A549 (cell line): ENCODE data around the gene IL18BP. TPM values are rescaled to one million over a fixed set of nuclear protein-coding genes. Genes with fewer than 3 reads are reported as not detected.

Experiments used
- ATAC-seq, 2 experiments: fragments of 200-7000 bp in 1 of 2; fragments of >200 bp in 1 of 2; cut with Nextera tagmentation in 1 of 2; cut with Tn5 transposase in 1 of 2; 3 replicates each; pipeline versions ENCODE4 v1.8.0 to v1.9.1; 2018 to 2020; ENCODE audit warnings: mild to moderate bottlenecking in 1 of 2, moderate library complexity in 1 of 2
- CTCF ChIA-PET: fragments of 300-600 bp; sonication (Branson Sonifier 250); formaldehyde crosslinking; extraction: SDS; loops from one replicate; lab custom pipeline; 2021; ENCODE audit warnings: antibody characterized with exemption, inconsistent platforms; lab: Yijun Ruan, JAX
- POLR2A ChIA-PET: fragments of 350-600 bp; formaldehyde crosslinking; extraction: SDS; loops from one replicate; lab custom pipeline; 2021; ENCODE audit warnings: antibody characterized with exemption, inconsistent platforms; lab: Yijun Ruan, JAX
- DNase-seq, 2 experiments: peaks; one replicate each; pipeline versions ENCODE4 v3.0.0 to v3.0.0-alpha.2; 2011 to 2016; ENCODE audit warnings: low read depth in 1 of 2, low spot score in 1 of 2
- FAIRE-seq: peaks from 2 replicates; lab custom pipeline; 2011; peaks lifted over from hg19 to GRCh38; lab: Jason Lieb, UNC
- H3K27ac ChIP-seq, 2 experiments: fragments of >200 bp; sonication (Bioruptor Twin); formaldehyde crosslinking; 3 replicates each; pipeline ENCODE4 v1.5.1; 2016 to 2017
- H3K4me1 ChIP-seq: fragments of >200 bp; sonication (Bioruptor Twin); formaldehyde crosslinking; 3 replicates; pipeline ENCODE4 v1.6.1; 2016
- H3K4me2 ChIP-seq: fragments of >200 bp; sonication (Bioruptor Twin); formaldehyde crosslinking; 3 replicates; pipeline ENCODE4 v1.6.1; 2016
- H3K4me3 ChIP-seq: fragments of >200 bp; sonication (Bioruptor Twin); formaldehyde crosslinking; 3 replicates; pipeline ENCODE4 v1.5.1; 2016
- H3K9me3 ChIP-seq: fragments of >200 bp; sonication (Bioruptor Twin); formaldehyde crosslinking; 3 replicates; pipeline ENCODE4 v1.6.1; 2016
- CEBPB ChIP-seq, 2 experiments: fragments of >200 bp in 1 of 2; sonication (Bioruptor Twin) in 1 of 2; formaldehyde crosslinking in 1 of 2; IDR thresholded peaks; 2 replicates each; pipeline ENCODE4 v1.6.1; 2012 to 2016
- CHD4 ChIP-seq: fragments of 200-600 bp; sonication (generic); IDR thresholded peaks from 2 replicates; pipeline ENCODE4 v1.6.1; 2016; ENCODE audit warnings: antibody characterized with exemption, mild to moderate bottlenecking, borderline replicate concordance
- E2F6 ChIP-seq: IDR thresholded peaks from 2 replicates; pipeline ENCODE4 v1.6.1; 2012; ENCODE audit warnings: low read depth, borderline replicate concordance
- JUN ChIP-seq, 2 experiments: fragments of >200 bp; sonication (Bioruptor Twin); formaldehyde crosslinking; IDR thresholded peaks; 2 replicates in 1 of 2; 3 replicates in 1 of 2; pipeline ENCODE4 v1.6.1; 2016 to 2017
- MAFK ChIP-seq: fragments of 450-650 bp; IDR thresholded peaks from 2 replicates; pipeline ENCODE4 v1.6.1; 2014; ENCODE audit not compliant: partially characterized antibody
- MAZ ChIP-seq: fragments of 150-350 bp; IDR thresholded peaks from 2 replicates; pipeline ENCODE4 v1.6.1; 2014; ENCODE audit warnings: antibody characterized with exemption, low read depth, low read length, borderline replicate concordance
- PHF8 ChIP-seq: fragments of 200-600 bp; sonication (generic); IDR thresholded peaks from 2 replicates; pipeline ENCODE4 v1.6.1; 2016; ENCODE audit warnings: low read depth, mild to moderate bottlenecking, antibody characterized with exemption, moderate library complexity, borderline replicate concordance
- POLR2A ChIP-seq: IDR thresholded peaks from 2 replicates; pipeline ENCODE4 v1.6.1; 2012; ENCODE audit warnings: mild to moderate bottlenecking, low read length
- RCOR1 ChIP-seq: fragments of 150-350 bp; IDR thresholded peaks from 2 replicates; pipeline ENCODE4 v1.6.1; 2014; ENCODE audit warnings: antibody characterized with exemption, low read length, low read depth
- REST ChIP-seq: fragments of 200-600 bp; sonication (generic); IDR thresholded peaks from 2 replicates; pipeline ENCODE4 v1.6.1; 2016; ENCODE audit warnings: antibody characterized with exemption, mild to moderate bottlenecking, moderate library complexity
- TP53 ChIP-seq: fragments of 250-450 bp; sonication (Bioruptor Pico); IDR thresholded peaks from 2 replicates; pipeline ENCODE4 v1.5.0; 2021; ENCODE audit warnings: mild to moderate bottlenecking, moderate library complexity
- WGBS: methylation state at CpG from one replicate; pipeline ENCODE4 v1.1.6; 2017; ENCODE audit errors: missing lambda C conversion rate; 5-methylcytosine and 5-hydroxymethylcytosine counted together
- polyA plus RNA-seq, 4 experiments: library from polyadenylated mRNA; depleted of rRNA in 3 of 4; stranded (reverse); fragments of >200 nt; fragmentation: RNase III in 1 of 4; extraction: RNeasy Plus Mini Kit Qiagen cat#74134 plus additional on column Dnase treatment in 1 of 4; gene quantifications; 2 replicates in 3 of 4; 3 replicates in 1 of 4; pipeline ENCODE4 v1.2.3, GENCODE V29; 2011 to 2017
- TF ChIP-seq, protein P1 (sequence below): IDR thresholded peaks from 2 replicates; pipeline ENCODE4 v1.6.1; 2012
- TF ChIP-seq, protein P2 (sequence below): fragments of 250-450 bp; sonication (Bioruptor Pico); IDR thresholded peaks from 2 replicates; pipeline ENCODE4 v1.5.0; 2021; ENCODE audit warnings: mild to moderate bottlenecking, moderate library complexity, borderline replicate concordance

Gene IL18BP
- polyA plus RNA-seq, 2 of the 4 experiments (the other 2 are of a cell fraction), result 6.0 to 7.6 TPM

GRCh38 chr11:72040491-72041363 is 42.0 kb downstream of the IL18BP start:
- FAIRE-seq, result no peak
- Histone ChIP-seq H3K4me1 (peaks cover 36% of the 10 kb centered on the region), H3K27ac (peak overlapping the region; percentile 93), H3K4me2 (peak overlapping the region; percentile 98), H3K4me3 (peak overlapping the region; percentile 64), H3K9me3 (no peaks in the 10 kb centered on the region)
- peak; percentile 88 to 90 for DNase-seq
- peak; percentile 82 to 83 for ATAC-seq
- TF ChIP-seq CEBPB (IDR thresholded peaks at IDR 0.05) (no peak), JUN (IDR thresholded peaks at IDR 0.05) (peak in 1 of 2 experiments; percentile 37; a peak in 1 of 5 replicates), MAFK (peak; percentile 2), PHF8 (peak; percentile 21; the same call in 1 of the 2 replicates)
- TF ChIP-seq, protein P1, sequence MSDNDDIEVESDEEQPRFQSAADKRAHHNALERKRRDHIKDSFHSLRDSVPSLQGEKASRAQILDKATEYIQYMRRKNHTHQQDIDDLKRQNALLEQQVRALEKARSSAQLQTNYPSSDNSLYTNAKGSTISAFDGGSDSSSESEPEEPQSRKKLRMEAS, result peak; percentile 22; the same call in 1 of the 2 replicates
- WGBS, result under 1% methylated on average over 23 of the region's 23 CpGs
- ChIA-PET CTCF (interaction anchor here (0.7 to 10.4 kb wide), 13 partner anchors 9 to 393 kb away, joined by 3 to 123 read pairs (median 5); no protein-coding TSS in a partner anchor), POLR2A (interaction anchor here (1.0 to 1.8 kb wide), 6 partner anchors 9 to 103 kb away, joined by 3 to 8 read pairs (median 4); no protein-coding TSS in a partner anchor)

GRCh38 chr11:72041364-72042063 is 42.8 kb downstream of the IL18BP start:
- ChIA-PET POLR2A (interaction anchor here (1.0 to 1.8 kb wide), 3 partner anchors 10 to 37 kb away, joined by 3 to 8 read pairs (median 7); no protein-coding TSS in a partner anchor), CTCF (interaction anchor here (0.7 to 10.4 kb wide), 5 partner anchors 10 to 373 kb away, joined by 3 to 123 read pairs (median 5); no protein-coding TSS in a partner anchor)
- WGBS, result 3% methylated on average over 23 of the region's 23 CpGs
- H3K4me3 ChIP-seq, result peak overlapping the region; percentile 64
- peak overlapping the region; percentile 93 for H3K27ac ChIP-seq
- DNase-seq, result peak; percentile 57 to 65
- TF ChIP-seq E2F6 (0 out of 2 replicates have a peak, but pooled peaks have one; percentile 47), CHD4 (no peak), TP53 (CRISPR knock-in tag) (peak; percentile 23; the same call in 1 of the 2 replicates), REST (no peak), POLR2A (peak; percentile 40; the same call in 1 of the 2 replicates), JUN (IDR thresholded peaks at IDR 0.05) (peak in 1 of 2 experiments; percentile 31; a peak in 1 of 5 replicates), PHF8 (peak; percentile 22; the same call in 1 of the 2 replicates)
- TF ChIP-seq, protein P1, result peak; percentile 59
- peak overlapping the region; percentile 98 for H3K4me2 ChIP-seq
- peaks cover 36% of the 10 kb centered on the region for H3K4me1 ChIP-seq
- ATAC-seq, result peak; percentile 73 to 83
- FAIRE-seq, result no peak
- H3K9me3 ChIP-seq, result no peaks in the 10 kb centered on the region

DNA sequence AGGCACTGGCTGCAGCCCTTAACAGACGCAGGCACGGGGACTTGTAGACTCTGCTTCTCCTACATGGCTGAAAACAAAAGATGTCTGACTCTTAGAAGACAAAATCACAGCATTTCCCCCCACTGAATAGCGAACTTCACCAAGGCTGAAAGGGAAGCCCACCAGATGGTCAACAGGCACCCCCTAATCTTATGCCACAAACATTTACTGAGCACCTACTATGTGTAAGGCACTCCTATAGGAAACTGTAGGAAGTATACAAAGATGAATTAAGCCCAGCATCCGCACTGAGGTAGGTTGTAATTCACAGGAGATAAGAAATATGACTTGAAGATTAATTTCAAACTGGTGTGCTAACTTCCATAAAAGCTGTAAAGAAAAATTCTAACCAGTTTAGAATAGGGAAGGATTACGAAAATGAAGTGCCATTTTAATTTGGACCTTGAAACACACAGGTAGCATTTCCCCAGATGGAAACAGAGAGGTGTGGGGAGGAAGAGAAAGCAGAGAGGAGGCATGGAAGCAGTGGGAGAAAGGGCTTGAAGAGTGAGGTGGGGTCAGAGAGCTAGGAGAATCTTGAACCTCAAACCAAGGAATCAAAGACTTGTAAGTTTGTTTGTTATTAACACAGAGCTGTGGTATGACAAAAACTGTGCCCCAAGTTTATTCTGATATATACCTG is 43.5 kb downstream of the IL18BP start:
- Histone ChIP-seq H3K4me1 (peaks cover 36% of the 10 kb centered on the region), H3K4me2 (peak overlapping the region; percentile 98), H3K9me3 (no peaks in the 10 kb centered on the region), H3K4me3 (peak overlapping the region; percentile 64), H3K27ac (peak overlapping the region; percentile 93)
- ChIA-PET CTCF (interaction anchor here (0.6 to 10.4 kb wide), 4 partner anchors 18 to 102 kb away, joined by 3 to 123 read pairs (median 8); no protein-coding TSS in a partner anchor), POLR2A (no interaction called here)
- no peak for DNase-seq
- ATAC-seq, result peak in 1 of 2 experiments; percentile 14; a peak in 2 of 6 replicates
- 0 out of 2 replicates have a peak, but pooled peaks have one; percentile 7 for TF ChIP-seq E2F6
- no peak for TF ChIP-seq MAZ
- TF ChIP-seq, protein P2, sequence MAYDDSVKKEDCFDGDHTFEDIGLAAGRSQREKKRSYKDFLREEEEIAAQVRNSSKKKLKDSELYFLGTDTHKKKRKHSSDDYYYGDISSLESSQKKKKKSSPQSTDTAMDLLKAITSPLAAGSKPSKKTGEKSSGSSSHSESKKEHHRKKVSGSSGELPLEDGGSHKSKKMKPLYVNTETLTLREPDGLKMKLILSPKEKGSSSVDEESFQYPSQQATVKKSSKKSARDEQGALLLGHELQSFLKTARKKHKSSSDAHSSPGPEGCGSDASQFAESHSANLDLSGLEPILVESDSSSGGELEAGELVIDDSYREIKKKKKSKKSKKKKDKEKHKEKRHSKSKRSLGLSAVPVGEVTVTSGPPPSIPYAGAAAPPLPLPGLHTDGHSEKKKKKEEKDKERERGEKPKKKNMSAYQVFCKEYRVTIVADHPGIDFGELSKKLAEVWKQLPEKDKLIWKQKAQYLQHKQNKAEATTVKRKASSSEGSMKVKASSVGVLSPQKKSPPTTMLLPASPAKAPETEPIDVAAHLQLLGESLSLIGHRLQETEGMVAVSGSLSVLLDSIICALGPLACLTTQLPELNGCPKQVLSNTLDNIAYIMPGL (CRISPR knock-in tag), result no peak
- TF ChIP-seq RCOR1, result no peak
- no peak for FAIRE-seq
- 25% methylated on average over 5 of the region's 5 CpGs for WGBS
